Tracheal epithelial cell (primary cell): ENCODE data around the gene PCIF1. TPM values are rescaled to one million over a fixed set of nuclear protein-coding genes. Genes with fewer than 3 reads are reported as not detected.

Experiments
- total RNA-seq: library from RNA; depleted of rRNA; stranded (reverse); fragments of >200 nt; gene quantifications from 2 replicates; pipeline ENCODE4 v1.2.1, GENCODE V29; 2014

PCIF1 gene
- total RNA-seq, result 5.3 and 9.6 TPM in 2 replicates

DNA sequence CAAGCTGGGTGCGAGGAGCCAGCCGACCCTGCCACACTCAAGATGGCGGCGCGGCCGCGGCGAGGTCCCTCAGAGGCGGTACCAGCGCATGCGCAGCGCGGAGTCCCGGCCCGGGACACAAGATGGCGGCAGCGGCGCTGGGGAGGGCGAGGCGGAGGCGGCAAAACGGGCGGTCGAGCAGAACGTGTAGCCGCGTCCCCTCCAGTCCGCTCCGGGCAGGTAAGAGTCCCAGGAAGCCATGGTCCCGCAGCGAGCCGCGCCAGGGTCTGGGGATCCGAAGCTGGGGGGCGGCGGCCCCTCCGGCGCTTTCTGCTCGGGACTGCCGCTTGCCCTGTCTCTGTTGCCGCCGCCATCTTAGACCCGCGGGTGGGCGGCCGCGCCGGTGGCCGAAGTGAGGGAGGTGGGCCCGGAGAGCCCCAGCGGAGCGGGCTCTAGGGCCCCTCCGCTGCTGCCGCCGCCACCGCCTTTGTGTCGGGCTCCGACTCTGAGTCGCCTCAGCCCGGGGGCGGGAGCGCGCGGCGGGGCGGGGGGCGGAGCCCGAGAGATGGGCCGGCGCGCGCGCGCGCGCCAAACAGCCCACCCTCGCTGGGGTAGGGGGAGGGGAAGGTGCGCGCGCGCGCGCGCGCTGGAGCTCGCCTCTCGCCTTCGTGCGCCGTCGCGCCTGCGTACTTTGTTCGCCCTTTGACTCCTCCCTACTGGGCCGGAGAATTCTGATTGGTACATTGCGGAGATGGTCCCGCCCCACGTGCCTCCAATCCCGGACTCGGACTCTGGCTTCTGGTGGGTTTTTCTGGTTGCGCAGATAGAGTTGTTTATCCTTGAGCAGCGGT is at the start of gene PCIF1:
PCIF1 (plus strand) TSS at position 98 of the 830 bp plus-strand sequence. CDS start 4,317 bp downstream, outside the sequence.

GRCh38 chr20:45887346-45887715 is 47.2 kb upstream of the PCIF1 start, which contains the start of gene SPATA25:
TSS of gene SPATA25 (minus strand) at chr20:45887622. CDS start at chr20:45887590, 32 bp downstream.

GRCh38 chr20:45890985-45891983 is 43.2 kb upstream of the PCIF1 start, which contains the start of the genes CTSA and NEURL2:
TSS of gene CTSA (plus strand) at chr20:45891335. CDS start at chr20:45891569, 234 bp downstream.
TSS of gene NEURL2 (minus strand) at chr20:45891208. CDS start at chr20:45890991, 217 bp downstream.

GRCh38 chr20:45911486-45912343 is 22.8 kb upstream of the PCIF1 start, which contains the start of gene PLTP:
TSS of gene PLTP (minus strand) at chr20:45912155. CDS start at chr20:45911452, 703 bp downstream.

DNA sequence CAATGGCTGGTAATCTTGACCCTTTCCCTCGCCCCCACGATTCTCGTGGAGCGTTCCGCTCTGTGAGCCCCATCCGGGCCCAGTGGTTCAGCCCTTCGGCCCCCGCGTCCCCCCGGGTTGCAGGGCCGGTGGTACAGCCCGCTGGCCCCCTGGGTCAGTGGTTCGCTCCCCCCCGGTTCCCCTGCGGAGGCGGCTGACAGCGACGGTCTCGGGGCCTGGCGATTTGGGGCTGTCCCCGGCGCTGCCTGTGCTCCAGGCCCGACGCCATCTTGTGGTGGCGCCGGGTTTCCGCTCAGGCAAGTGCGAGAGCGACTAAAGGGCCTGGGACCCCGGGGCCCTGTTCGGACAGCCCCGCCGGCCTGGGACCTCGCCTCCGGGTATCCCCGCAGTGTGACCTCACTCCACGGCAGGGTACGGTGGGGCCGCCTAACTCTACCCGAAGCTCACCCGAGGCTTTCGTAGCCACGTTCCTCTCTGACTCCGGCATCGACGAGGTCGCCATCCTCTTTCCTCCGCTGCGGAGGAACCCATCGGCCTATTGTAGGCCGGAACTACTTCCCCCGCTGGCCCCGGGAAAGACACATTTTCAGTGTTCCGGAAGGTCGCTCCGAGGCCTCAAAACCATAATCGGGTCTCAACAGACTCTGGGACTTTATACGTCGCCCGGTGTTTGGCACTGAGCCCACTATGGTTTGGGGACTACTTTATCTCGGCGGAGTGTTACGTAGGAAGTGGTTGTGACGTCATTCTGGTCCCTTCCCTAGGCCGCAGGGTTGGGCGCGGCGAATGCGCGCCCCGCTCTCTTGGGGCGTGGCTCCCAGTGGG is 37.4 kb downstream of the PCIF1 start, which contains the start of gene ZNF335:
ZNF335 (minus strand) TSS at position 529 of the 825 bp plus-strand sequence. CDS start 793 bp downstream, outside the sequence.

Other genes with a start within 250 kb of the PCIF1 start
- gene WFDC13, start 232.6 kb upstream of the PCIF1 start, total RNA-seq, result not detected in 2 replicates
- gene WFDC10B, start 229.7 kb upstream of the PCIF1 start, total RNA-seq, result not detected in 2 replicates
- not detected in 2 replicates for gene SPINT4, start 212.3 kb upstream of the PCIF1 start, total RNA-seq
- 0.48 TPM in 1 of 2 replicates, not detected in the other for gene WFDC3, start 142.8 kb upstream of the PCIF1 start, total RNA-seq
- 8.7 and 12.3 TPM in 2 replicates for gene DNTTIP1, start 142.7 kb upstream of the PCIF1 start, total RNA-seq
- gene UBE2C, start 122.0 kb upstream of the PCIF1 start, total RNA-seq, result 1.3 and 3.6 TPM in 2 replicates
- 0.43 TPM in 1 of 2 replicates, not detected in the other for gene TNNC2, start 107.4 kb upstream of the PCIF1 start, total RNA-seq
- gene SNX21, start 100.9 kb upstream of the PCIF1 start, total RNA-seq, result 16.6 and 20.0 TPM in 2 replicates
- 38.6 and 42.0 TPM in 2 replicates for gene ACOT8, start 77.3 kb upstream of the PCIF1 start, total RNA-seq
- gene ZSWIM3, start 77.1 kb upstream of the PCIF1 start, total RNA-seq, result 2.6 and 3.1 TPM in 2 replicates
- gene ZSWIM1, start 53.5 kb upstream of the PCIF1 start, total RNA-seq, result 2.4 and 3.4 TPM in 2 replicates
- 0.72 and 1.9 TPM in 2 replicates for gene SPATA25, start 47.1 kb upstream of the PCIF1 start, total RNA-seq
- 4.5 and 5.5 TPM in 2 replicates for gene NEURL2, start 43.5 kb upstream of the PCIF1 start, total RNA-seq
- gene CTSA, start 43.3 kb upstream of the PCIF1 start, total RNA-seq, result 16.2 and 21.9 TPM in 2 replicates
- 52.9 and 81.9 TPM in 2 replicates for gene PLTP, start 22.5 kb upstream of the PCIF1 start, total RNA-seq
- 8.1 and 10.4 TPM in 2 replicates for gene ZNF335, start 37.5 kb downstream of the PCIF1 start, total RNA-seq
- gene MMP9, start 74.2 kb downstream of the PCIF1 start, total RNA-seq, result 0.21 and 16.4 TPM in 2 replicates
- under 0.01 TPM in 1 of 2 replicates, not detected in the other for gene SLC12A5, start 94.5 kb downstream of the PCIF1 start, total RNA-seq
- 7.0 and 9.2 TPM in 2 replicates for gene NCOA5, start 155.3 kb downstream of the PCIF1 start, total RNA-seq
- 10.0 and 28.4 TPM in 2 replicates for gene CD40, start 183.6 kb downstream of the PCIF1 start, total RNA-seq